Measurements from ENCODE around the gene CBFB. TPM values are rescaled to one million over a fixed set of nuclear protein-coding genes. Genes with fewer than 3 reads are reported as not detected.

CBFB gene
- total and polyA plus RNA-seq, 2 experiments from 2014 or later, result 26.1 to 26.9 TPM

GRCh38 chr16:67054901-67055300, 26.0 kb downstream of the CBFB start:
- Histone ChIP-seq H4K20me1 (replicated peaks; ENCODE audit: insufficient read depth) (peaks cover 7% of the 10 kb centered on the region), H3K27me3 (ENCODE audit: insufficient read depth) (no peaks in the 10 kb centered on the region), H3K36me3 (ENCODE audit: insufficient read depth) (no peaks in the 10 kb centered on the region), H3K4me1 (ENCODE audit: insufficient read depth) (no peaks in the 10 kb centered on the region), H3K27ac (ENCODE audit: low read depth) (no peak overlapping the region), H3F3A (replicated peaks; ENCODE audit: low read depth) (no peaks in the 10 kb centered on the region), H3K79me2 (replicated peaks; ENCODE audit: insufficient read depth) (peaks cover 3% of the 10 kb centered on the region), H3K4me3 (no peak overlapping the region), H3K4me2 (no peak overlapping the region), H2AFZ (no peak overlapping the region), H3K9me2 (ENCODE audit: insufficient read depth) (no peaks in the 10 kb centered on the region)
- Mint-ChIP-seq H3K27me3 (ENCODE audit: insufficient read depth, low read depth, poor library complexity) (no peaks in the 10 kb centered on the region), H3K27ac (no peak overlapping the region), H3K36me3 (ENCODE audit: low read depth) (no peaks in the 10 kb centered on the region), H3K4me3 (no peak overlapping the region), H3K4me1 (no peaks in the 10 kb centered on the region), H3K9me3 (no peaks in the 10 kb centered on the region)
- DNase-seq (ENCODE audit: low spot score) (no peak), ATAC-seq (no peak)
- no peak for TF ChIP-seq EZH2phosphoT487 (IDR thresholded peaks at IDR 0.05; ENCODE audit: unreplicated experiment)
- TF ChIP-seq NANOG (IDR thresholded peaks at IDR 0.05; ENCODE audit: borderline replicate concordance), result no peak
- no peak for TF ChIP-seq ZNF331 (CRISPR knock-in tag; IDR thresholded peaks at IDR 0.05; ENCODE audit: low read depth)
- no peak for TF ChIP-seq CREB1 (CRISPR knock-in tag; IDR thresholded peaks at IDR 0.05; ENCODE audit: low read depth)
- TF ChIP-seq POLR2AphosphoS5 (IDR thresholded peaks at IDR 0.05; ENCODE audit: low read depth), result no peak
- TF ChIP-seq ZNF462 (CRISPR knock-in tag; IDR thresholded peaks at IDR 0.05), result no peak
- no peak for TF ChIP-seq ETS1 (IDR thresholded peaks at IDR 0.05)
- TF ChIP-seq JUNB (IDR thresholded peaks at IDR 0.05; ENCODE audit: unreplicated experiment), result no peak

Data from GM23338 (cell line).